ENCODE results near the gene COX5A. TPM values are rescaled to one million over a fixed set of nuclear protein-coding genes. Genes with fewer than 3 reads are reported as not detected.

The COX5A gene
- total and polyA plus RNA-seq, 2 of the 13 experiments (the other 11 are each of a cell fraction or from before 2014, with no cell fraction given): 158 to 218 TPM

- TF ChIP-seq, protein P1, sequence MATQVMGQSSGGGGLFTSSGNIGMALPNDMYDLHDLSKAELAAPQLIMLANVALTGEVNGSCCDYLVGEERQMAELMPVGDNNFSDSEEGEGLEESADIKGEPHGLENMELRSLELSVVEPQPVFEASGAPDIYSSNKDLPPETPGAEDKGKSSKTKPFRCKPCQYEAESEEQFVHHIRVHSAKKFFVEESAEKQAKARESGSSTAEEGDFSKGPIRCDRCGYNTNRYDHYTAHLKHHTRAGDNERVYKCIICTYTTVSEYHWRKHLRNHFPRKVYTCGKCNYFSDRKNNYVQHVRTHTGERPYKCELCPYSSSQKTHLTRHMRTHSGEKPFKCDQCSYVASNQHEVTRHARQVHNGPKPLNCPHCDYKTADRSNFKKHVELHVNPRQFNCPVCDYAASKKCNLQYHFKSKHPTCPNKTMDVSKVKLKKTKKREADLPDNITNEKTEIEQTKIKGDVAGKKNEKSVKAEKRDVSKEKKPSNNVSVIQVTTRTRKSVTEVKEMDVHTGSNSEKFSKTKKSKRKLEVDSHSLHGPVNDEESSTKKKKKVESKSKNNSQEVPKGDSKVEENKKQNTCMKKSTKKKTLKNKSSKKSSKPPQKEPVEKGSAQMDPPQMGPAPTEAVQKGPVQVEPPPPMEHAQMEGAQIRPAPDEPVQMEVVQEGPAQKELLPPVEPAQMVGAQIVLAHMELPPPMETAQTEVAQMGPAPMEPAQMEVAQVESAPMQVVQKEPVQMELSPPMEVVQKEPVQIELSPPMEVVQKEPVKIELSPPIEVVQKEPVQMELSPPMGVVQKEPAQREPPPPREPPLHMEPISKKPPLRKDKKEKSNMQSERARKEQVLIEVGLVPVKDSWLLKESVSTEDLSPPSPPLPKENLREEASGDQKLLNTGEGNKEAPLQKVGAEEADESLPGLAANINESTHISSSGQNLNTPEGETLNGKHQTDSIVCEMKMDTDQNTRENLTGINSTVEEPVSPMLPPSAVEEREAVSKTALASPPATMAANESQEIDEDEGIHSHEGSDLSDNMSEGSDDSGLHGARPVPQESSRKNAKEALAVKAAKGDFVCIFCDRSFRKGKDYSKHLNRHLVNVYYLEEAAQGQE (IDR thresholded peaks at IDR 0.05; ENCODE audit: borderline replicate concordance in 1 of 2, low read depth in 1 of 2, low read length in 2 of 2): no peak
- TF ChIP-seq CHD2 (IDR thresholded peaks at IDR 0.05; ENCODE audit: low read depth, low read length) (no peak), THAP11 (CRISPR knock-in tag; IDR thresholded peaks at IDR 0.05) (no peak), GLMP (CRISPR knock-in tag; IDR thresholded peaks at IDR 0.05; ENCODE audit: borderline replicate concordance) (no peak), ATF7-NPFF (CRISPR knock-in tag; IDR thresholded peaks at IDR 0.05; ENCODE audit: low read depth) (no peak), ZC3H13 (CRISPR knock-in tag; IDR thresholded peaks at IDR 0.05) (no peak), ZBTB14 (CRISPR knock-in tag; IDR thresholded peaks at IDR 0.05) (no peak)
These were observed 59.6 kb downstream of the COX5A start (continued) for GRCh38 chr15:74878273-74878672.

All from HepG2 (cell line).